Activated CD4-positive, alpha-beta T cell treated with anti-CD3 and anti-CD28 coated beads, Interleukin-2, amount 10 ng/mL, durations not matched to agents 24 days and 14 days (primary cell): ENCODE data around the gene ABCA8. TPM values are rescaled to one million over a fixed set of nuclear protein-coding genes. Genes with fewer than 3 reads are reported as not detected.
"Not testable (repeated sequence)": the region's sequence is repeated elsewhere in the genome, so short reads cannot be mapped to it uniquely, and the experiment has no call there.

Experiments
- DNase-seq: peaks from one replicate; pipeline ENCODE4 v3.0.0; 2022
- H3K27ac Mint-ChIP-seq: one replicate; pipeline ENCODE4 v1.8.0; 2022; ENCODE audit warnings: mild to moderate bottlenecking, mixed read lengths
- H3K27me3 Mint-ChIP-seq: one replicate; pipeline ENCODE4 v1.8.0; 2022; ENCODE audit warnings: mixed read lengths
- H3K36me3 Mint-ChIP-seq: one replicate; pipeline ENCODE4 v1.8.0; 2022; ENCODE audit warnings: low read depth, mild to moderate bottlenecking, mixed read lengths
- H3K4me1 Mint-ChIP-seq: one replicate; pipeline ENCODE4 v1.8.0; 2021; ENCODE audit warnings: mixed read lengths
- H3K4me3 Mint-ChIP-seq: one replicate; pipeline ENCODE4 v1.8.0; 2022; ENCODE audit warnings: mild to moderate bottlenecking, moderate library complexity, mixed read lengths
- H3K9me3 Mint-ChIP-seq: one replicate; pipeline ENCODE4 v1.8.0; 2021; ENCODE audit warnings: mixed read lengths
- intact Hi-C: fragments of 100-400 bp; cut with micrococcal nuclease; formaldehyde crosslinking; loops from one replicate; pipeline ENCODE4 v1.15.1; 2023
- total RNA-seq: library from RNA; stranded (reverse); gene quantifications from 2 replicates; pipeline ENCODE4 v1.2.3, GENCODE V29; 2022

ABCA8 gene, protein sequence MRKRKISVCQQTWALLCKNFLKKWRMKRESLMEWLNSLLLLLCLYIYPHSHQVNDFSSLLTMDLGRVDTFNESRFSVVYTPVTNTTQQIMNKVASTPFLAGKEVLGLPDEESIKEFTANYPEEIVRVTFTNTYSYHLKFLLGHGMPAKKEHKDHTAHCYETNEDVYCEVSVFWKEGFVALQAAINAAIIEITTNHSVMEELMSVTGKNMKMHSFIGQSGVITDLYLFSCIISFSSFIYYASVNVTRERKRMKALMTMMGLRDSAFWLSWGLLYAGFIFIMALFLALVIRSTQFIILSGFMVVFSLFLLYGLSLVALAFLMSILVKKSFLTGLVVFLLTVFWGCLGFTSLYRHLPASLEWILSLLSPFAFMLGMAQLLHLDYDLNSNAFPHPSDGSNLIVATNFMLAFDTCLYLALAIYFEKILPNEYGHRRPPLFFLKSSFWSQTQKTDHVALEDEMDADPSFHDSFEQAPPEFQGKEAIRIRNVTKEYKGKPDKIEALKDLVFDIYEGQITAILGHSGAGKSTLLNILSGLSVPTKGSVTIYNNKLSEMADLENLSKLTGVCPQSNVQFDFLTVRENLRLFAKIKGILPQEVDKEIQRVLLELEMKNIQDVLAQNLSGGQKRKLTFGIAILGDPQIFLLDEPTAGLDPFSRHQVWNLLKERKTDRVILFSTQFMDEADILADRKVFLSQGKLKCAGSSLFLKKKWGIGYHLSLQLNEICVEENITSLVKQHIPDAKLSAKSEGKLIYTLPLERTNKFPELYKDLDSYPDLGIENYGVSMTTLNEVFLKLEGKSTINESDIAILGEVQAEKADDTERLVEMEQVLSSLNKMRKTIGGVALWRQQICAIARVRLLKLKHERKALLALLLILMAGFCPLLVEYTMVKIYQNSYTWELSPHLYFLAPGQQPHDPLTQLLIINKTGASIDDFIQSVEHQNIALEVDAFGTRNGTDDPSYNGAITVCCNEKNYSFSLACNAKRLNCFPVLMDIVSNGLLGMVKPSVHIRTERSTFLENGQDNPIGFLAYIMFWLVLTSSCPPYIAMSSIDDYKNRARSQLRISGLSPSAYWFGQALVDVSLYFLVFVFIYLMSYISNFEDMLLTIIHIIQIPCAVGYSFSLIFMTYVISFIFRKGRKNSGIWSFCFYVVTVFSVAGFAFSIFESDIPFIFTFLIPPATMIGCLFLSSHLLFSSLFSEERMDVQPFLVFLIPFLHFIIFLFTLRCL (N-terminal part only)
- not detected in 2 replicates for total RNA-seq

DNA sequence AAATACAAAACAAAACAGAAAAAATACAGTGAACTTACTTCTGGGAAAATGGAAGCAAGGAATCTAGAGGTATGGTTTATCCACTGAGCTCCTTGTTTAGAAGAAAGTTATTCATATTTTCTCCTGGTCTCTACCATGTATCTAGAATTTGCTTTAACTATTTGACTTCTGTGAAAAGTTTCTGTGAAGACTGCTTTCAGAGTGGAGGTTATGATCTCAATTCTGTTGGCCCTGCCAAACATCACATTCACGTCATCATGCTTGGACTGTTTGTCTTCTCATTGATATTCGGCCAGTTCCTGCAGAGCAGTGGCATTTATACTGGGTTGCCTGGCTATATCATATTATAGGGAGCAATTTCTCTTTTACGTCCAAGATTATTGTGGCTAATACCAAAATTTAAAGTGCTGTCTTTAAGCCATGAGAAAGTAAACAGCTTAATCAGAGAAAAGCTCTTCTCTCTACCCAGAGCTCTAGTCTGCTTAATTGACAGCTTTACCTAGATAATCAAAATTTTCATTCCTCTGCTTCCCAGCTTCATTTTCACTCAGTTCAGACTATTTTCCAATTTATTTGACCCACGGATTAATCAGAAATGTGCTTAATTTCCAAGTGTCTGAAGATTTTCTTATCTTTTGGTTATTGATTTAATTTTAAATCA lies at the start of gene ABCA8:
Gene ABCA8 (minus strand): TSS at position 212 of the 661 bp plus-strand sequence. CDS start 13,358 bp downstream, outside the sequence.
- H3K9me3 Mint-ChIP-seq: peaks cover 3% of the 10 kb centered on the region
- DNase-seq: no peak
- no peaks in the 10 kb centered on the region for H3K27me3 Mint-ChIP-seq
- intact Hi-C loops: no loop called here
- H3K36me3 Mint-ChIP-seq: no peaks in the 10 kb centered on the region
- H3K27ac Mint-ChIP-seq: no peak within 1 kb of the TSS
- H3K4me3 Mint-ChIP-seq: no peak within 1 kb of the TSS
- H3K4me1 Mint-ChIP-seq: no peaks in the 10 kb centered on the region

DNA sequence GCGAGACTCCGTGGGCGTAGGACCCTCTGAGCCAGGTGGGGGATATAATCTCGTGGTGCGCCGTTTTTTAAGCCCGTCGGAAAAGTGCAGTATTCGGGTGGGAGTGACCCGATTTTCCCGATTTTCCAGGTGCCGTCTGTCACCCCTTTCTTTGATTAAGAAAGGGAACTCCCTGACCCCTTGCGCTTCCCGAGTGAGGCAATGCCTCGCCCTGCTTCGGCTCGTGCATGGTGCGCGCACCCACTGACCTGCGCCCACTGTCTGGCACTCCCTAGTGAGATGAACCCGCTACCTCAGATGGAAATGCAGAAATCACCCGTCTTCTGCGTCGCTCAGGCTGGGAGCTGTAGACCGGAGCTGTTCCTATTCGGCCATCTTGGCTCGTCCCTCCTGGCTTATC lies 49.6 kb upstream of the ABCA8 start:
- intact Hi-C loops, DNase-seq, H3K9me3 Mint-ChIP-seq, H3K4me1 Mint-ChIP-seq, H3K36me3 Mint-ChIP-seq, H3K27me3 Mint-ChIP-seq, H3K4me3 Mint-ChIP-seq, H3K27ac Mint-ChIP-seq: not testable (repeated sequence)

DNA sequence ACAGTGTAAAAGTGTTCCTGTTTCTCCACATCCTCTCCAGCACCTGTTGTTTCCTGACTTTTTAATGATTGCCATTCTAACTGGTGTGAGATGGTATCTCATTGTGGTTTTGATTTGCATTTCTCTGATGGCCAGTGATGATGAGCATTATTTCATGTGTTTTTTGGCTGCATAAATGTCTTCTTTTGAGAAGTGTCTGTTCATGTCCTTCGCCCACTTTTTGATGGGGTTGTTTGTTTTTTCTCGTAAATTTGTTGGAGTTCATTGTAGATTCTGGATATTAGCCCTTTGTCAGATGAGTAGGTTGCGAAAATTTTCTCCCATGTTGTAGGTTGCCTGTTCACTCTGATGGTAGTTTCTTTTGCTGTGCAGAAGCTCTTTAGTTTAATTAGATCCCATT lies 44.6 kb upstream of the ABCA8 start:
- H3K9me3 Mint-ChIP-seq, H3K36me3 Mint-ChIP-seq, H3K4me3 Mint-ChIP-seq, intact Hi-C loops, H3K27me3 Mint-ChIP-seq, H3K27ac Mint-ChIP-seq, DNase-seq, H3K4me1 Mint-ChIP-seq: not testable (repeated sequence)

DNA sequence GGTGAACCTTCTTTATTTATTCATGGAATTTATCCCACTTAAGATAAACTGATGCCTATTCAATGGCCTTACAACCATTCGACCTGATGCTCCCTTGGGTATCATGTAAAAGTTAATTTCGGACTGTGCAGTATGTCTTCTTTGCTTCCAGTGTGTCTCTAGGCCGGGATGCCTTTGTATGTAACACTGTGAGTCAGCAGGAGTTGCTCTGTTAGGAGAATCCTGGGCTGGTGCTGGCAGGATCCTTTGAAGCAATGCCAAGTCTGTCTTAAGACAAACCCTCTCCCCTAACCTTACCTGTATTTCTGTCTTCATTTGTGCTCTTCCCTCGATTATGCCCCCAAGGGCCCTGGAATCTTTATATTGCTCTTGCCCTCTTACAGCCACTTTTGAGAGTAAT lies 37.9 kb upstream of the ABCA8 start:
- Mint-ChIP-seq H3K36me3 (no peaks in the 10 kb centered on the region), H3K9me3 (no peaks in the 10 kb centered on the region), H3K27me3 (no peaks in the 10 kb centered on the region), H3K4me1 (no peaks in the 10 kb centered on the region), H3K4me3 (no peak overlapping the region), H3K27ac (no peak overlapping the region)
- intact Hi-C loops: no loop called here
- DNase-seq: no peak

DNA sequence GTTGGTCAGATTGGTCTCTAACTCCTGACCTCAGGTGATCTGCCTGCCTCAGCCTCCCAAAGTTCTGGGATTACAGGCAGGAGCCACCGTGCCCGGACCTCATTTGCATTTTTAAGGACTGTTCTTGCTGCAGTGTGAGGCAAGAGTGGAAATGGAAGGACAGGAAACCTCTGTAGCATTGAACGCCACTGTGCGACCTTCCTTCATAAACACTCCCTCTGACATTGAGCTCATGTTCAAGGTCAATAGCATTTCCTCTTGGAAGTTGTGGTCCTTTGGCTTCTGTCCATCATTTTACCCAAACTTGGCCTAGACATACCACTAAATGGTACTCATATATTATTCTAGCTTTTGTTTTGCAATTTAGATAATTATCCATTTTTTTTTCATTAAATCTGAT lies 32.8 kb upstream of the ABCA8 start:
- peaks cover 3% of the 10 kb centered on the region for H3K9me3 Mint-ChIP-seq
- H3K4me1 Mint-ChIP-seq: no peaks in the 10 kb centered on the region
- no peaks in the 10 kb centered on the region for H3K36me3 Mint-ChIP-seq
- H3K27me3 Mint-ChIP-seq: no peaks in the 10 kb centered on the region
- intact Hi-C loops: no loop called here
- no peak for DNase-seq
- H3K4me3 Mint-ChIP-seq: no peak overlapping the region
- H3K27ac Mint-ChIP-seq: no peak overlapping the region

DNA sequence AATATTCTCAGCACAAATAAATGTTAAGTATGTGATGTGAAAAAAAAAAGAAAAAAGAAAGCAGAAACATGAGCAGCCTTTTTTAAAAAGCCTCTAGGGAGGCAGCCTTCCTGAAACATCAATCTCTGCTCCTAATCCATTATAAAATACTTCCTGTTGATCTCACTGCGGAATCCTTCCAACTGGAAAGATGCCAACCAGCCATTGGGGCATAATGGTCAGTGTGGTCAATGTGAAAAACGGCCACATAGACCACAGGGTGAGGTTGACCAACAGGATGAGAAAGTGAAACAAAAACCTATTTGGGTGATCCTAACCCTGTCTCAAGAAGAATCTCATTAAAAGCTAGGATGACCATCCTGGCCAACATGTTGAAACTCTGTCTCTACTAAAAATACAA lies 26.1 kb upstream of the ABCA8 start:
- Mint-ChIP-seq H3K9me3 (no peaks in the 10 kb centered on the region), H3K27ac (no peak overlapping the region), H3K4me3 (no peak overlapping the region), H3K4me1 (no peaks in the 10 kb centered on the region), H3K36me3 (no peaks in the 10 kb centered on the region), H3K27me3 (no peaks in the 10 kb centered on the region)
- DNase-seq: no peak
- intact Hi-C loops: no loop called here

DNA sequence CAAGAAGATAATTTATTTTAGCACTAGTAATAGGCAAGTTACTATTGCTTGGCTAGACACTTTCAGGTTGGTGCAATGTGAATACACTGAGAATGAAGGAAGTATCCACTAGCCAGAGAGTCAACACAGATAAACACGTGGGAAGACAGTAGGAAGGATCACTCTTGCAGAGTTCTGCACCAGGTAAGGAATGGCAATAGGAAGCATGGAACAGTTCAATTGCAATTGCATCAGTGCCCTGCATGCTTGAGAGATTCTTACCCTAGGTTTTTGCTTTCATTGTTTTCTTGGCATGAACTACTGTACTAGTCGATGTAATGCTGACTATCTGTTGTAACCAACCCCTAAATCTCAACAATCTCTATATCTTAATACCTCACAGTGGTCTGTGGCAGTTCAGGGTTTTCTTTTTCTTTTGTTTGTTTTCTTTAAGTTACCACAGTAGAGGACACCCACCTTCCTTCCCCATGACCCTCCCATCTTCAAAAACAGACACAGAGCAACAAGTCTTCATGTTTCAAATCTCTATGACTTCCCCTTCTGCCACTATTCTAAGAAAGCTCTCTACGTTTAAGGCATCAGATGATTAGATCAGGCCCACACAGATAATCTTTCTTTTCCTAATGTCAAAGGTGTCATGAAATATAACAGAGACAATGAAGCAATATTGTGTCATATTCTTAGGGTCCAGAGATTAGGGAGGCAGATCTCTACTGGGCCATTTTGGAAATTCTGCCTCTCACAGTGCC lies 18.1 kb upstream of the ABCA8 start:
- Mint-ChIP-seq H3K4me1 (no peaks in the 10 kb centered on the region), H3K4me3 (no peak overlapping the region), H3K36me3 (no peaks in the 10 kb centered on the region), H3K9me3 (peaks cover 4% of the 10 kb centered on the region), H3K27ac (no peak overlapping the region), H3K27me3 (no peaks in the 10 kb centered on the region)
- no peak for DNase-seq
- intact Hi-C loops: no loop called here

DNA sequence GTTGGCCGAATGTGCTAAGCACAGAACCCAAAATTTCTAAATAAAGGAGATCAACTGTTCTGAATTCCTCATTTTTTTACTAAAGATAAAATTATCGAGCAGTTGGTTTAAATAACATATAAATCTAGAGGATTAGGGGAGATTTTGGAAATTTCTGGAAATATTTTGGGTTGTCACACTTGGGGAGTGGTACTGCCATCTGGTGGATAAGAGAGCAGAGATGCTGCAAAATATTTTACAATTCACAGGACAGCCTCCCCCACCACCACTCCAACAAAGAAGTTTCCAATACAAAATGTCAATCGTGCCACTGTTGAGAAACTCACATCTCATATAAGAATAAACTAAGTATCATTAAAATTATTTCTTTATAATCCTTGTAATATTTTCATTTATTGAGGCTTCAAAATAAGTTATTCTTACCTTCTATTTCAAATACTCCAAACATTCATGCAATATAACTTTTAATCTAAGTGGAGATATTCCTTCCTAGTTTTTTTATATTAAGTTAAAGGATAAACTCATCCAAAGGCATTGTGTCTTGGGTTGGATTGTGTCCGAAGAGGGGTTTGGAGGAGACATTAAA lies 17.0 kb upstream of the ABCA8 start:
- Mint-ChIP-seq H3K36me3 (no peaks in the 10 kb centered on the region), H3K9me3 (peaks cover 4% of the 10 kb centered on the region), H3K4me3 (no peak overlapping the region), H3K27ac (no peak overlapping the region), H3K4me1 (no peaks in the 10 kb centered on the region), H3K27me3 (no peaks in the 10 kb centered on the region)
- DNase-seq: no peak
- intact Hi-C loops: no loop called here

DNA sequence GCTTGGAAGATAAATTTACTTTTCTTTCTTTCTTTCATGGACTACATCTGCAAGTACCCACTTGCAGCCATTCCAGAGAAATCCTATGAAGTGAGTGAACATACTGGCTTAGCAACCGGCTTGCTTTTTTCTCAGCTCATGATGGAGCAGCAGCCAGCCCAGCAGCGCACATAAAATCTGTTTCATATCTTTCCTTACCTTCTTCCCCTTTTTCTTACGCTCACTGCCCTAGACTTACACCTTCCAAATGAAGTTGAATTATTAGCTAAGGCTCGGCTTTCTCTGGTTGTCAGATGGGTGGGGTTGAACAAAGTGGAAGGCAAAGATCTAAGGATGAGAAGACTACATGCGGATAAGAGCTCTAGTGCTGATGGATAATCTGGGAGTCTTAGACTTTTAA lies 13.9 kb upstream of the ABCA8 start:
- Mint-ChIP-seq H3K4me3 (no peak overlapping the region), H3K27me3 (no peaks in the 10 kb centered on the region), H3K27ac (no peak overlapping the region), H3K36me3 (no peaks in the 10 kb centered on the region), H3K9me3 (no peaks in the 10 kb centered on the region), H3K4me1 (no peaks in the 10 kb centered on the region)
- intact Hi-C loops: no loop called here
- DNase-seq: no peak

DNA sequence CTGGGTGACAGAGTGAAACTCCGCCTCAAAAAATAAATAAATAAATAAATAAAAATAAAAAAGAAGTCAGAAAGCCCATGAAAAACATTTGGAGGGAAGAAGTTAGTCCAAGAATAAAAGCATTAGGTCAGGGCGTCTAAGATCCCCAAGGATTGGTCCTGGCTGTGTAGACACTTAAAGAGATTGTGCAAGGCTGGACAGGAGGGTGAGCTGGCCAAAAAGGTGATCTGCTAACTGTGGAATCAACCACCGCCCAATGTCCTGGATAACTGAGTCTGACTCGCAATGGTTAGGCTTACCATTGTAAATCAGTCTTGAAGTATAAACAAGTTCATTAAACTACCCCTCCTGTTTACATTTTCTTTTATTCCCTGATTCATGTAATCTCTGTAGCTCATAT lies 8.8 kb upstream of the ABCA8 start:
- H3K9me3 Mint-ChIP-seq: peaks cover 3% of the 10 kb centered on the region

DNA sequence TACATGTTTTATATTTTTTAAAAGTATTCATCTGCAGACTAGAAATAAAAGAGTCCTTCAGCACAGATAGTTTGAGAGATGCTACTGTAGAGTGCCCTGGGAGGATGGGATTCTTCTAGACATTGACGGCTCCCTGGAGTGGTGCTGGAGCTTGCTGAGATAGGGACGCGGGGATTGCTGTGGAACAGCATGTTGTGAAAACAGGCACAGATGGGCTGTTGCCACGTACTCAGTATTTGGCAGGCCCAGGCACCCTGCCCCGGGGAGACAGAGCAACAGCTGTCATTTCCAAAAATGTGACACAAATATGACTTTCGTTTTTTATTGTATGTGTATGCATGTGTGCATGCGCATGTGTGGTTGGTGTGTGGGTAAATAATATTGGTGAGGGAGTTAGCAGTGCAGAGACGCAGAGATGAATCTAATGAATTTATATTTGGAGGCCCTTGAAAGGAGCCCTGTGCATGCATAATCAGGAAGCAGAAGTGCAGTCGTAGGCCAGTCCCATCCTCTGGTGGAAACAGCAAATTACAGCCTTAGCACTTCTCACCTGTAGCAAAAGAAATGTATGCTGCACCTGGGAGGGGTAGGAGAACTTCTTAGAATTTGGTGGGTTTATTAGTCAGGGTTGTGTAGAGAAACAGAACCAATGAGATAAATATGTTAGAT lies 6.2 kb upstream of the ABCA8 start:
- Mint-ChIP-seq H3K9me3 (peaks cover 3% of the 10 kb centered on the region), H3K27ac (no peak overlapping the region), H3K27me3 (no peaks in the 10 kb centered on the region), H3K4me1 (no peaks in the 10 kb centered on the region), H3K4me3 (no peak overlapping the region), H3K36me3 (no peaks in the 10 kb centered on the region)
- intact Hi-C loops: no loop called here
- DNase-seq: no peak

More for the DNA sequence above, 8.8 kb upstream of the ABCA8 start:
- no peak for DNase-seq
- intact Hi-C loops: no loop called here
- Mint-ChIP-seq H3K27me3 (no peaks in the 10 kb centered on the region), H3K27ac (no peak overlapping the region), H3K4me3 (no peak overlapping the region), H3K36me3 (no peaks in the 10 kb centered on the region), H3K4me1 (no peaks in the 10 kb centered on the region)

DNA sequence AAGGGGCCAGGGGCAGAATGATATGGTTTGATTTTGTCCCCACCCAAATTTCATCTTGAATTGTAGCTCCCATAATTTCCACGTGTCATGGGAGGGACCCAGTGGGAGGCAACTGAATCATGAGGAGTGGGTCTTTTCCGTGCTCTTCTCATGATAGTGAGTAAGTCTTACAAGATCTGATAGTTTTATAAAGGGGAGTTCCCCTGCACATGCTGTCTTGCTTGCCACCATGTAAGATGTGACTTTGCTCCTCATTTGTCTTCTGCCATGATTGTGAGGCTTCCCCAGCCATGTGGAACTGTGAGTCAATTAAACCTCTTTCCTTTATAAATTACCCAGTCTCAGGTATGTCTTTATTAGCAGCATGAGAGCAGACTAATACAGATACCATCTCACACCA lies 3.9 kb upstream of the ABCA8 start:
- H3K27ac Mint-ChIP-seq, H3K27me3 Mint-ChIP-seq, intact Hi-C loops: not testable (repeated sequence)

More for the DNA sequence above, 3.9 kb upstream of the ABCA8 start:
- H3K4me3 Mint-ChIP-seq, DNase-seq, H3K4me1 Mint-ChIP-seq, H3K36me3 Mint-ChIP-seq, H3K9me3 Mint-ChIP-seq: not testable (repeated sequence)
